Cardiac muscle cell (in vitro differentiated cells and primary cell): ENCODE data around the gene NPAS3. TPM values are rescaled to one million over a fixed set of nuclear protein-coding genes. Genes with fewer than 3 reads are reported as not detected.

Experiments used
- DNase-seq, 2 donors: peaks; one replicate each; pipeline versions ENCODE4 v3.0.0 to v3.0.0-alpha.2; 2010 to 2017; ENCODE audit warnings: low read depth in 1 of 2, low spot score in 1 of 2
- H3K27ac ChIP-seq: fragments of 200-600 bp; sonication (generic); 2 replicates; pipeline ENCODE4 v1.5.1; 2016
- H3K27me3 ChIP-seq: fragments of 200-600 bp; sonication (generic); 2 replicates; pipeline ENCODE4 v1.6.0; 2016; ENCODE audit warnings: control low read depth
- H3K36me3 ChIP-seq: fragments of 200-600 bp; sonication (generic); 2 replicates; pipeline ENCODE4 v1.5.1; 2016; ENCODE audit warnings: control low read depth
- H3K4me1 ChIP-seq: fragments of 200-600 bp; sonication (generic); 2 replicates; pipeline ENCODE4 v1.8.1; 2017; ENCODE audit warnings: low read depth, mild to moderate bottlenecking, mixed run types
- H3K4me3 ChIP-seq: fragments of 200-600 bp; sonication (generic); 2 replicates; pipeline ENCODE4 v1.5.1; 2016; ENCODE audit warnings: mild to moderate bottlenecking
- H3K9me3 ChIP-seq: fragments of 200-600 bp; sonication (generic); 2 replicates; pipeline ENCODE4 v1.5.1; 2017; ENCODE audit warnings: low read depth, mild to moderate bottlenecking, control low read depth
- CTCF ChIP-seq: IDR thresholded peaks from 2 replicates; pipeline ENCODE4 v1.5.1; 2012; ENCODE audit warnings: low read depth, mild to moderate bottlenecking, low read length
- polyA plus RNA-seq: library from polyadenylated mRNA; unstranded; fragments of >200 nt; fragmentation: Nextera tagmentation; extraction: Ambion mirVana; gene quantifications from 2 replicates; pipeline ENCODE4 v1.2.1, GENCODE V29; 2016
- total RNA-seq: library from RNA; depleted of rRNA; stranded (reverse); fragments of >200 nt; gene quantifications from 2 replicates; pipeline ENCODE4 v1.2.3, GENCODE V29; 2016

The NPAS3 gene
- total and polyA plus RNA-seq, 2 experiments from 2014 or later: 0.18 TPM

GRCh38 chr14:33475623-33476022, 536.9 kb downstream of the NPAS3 start:
- Histone ChIP-seq H3K4me1 (peaks cover 3% of the 10 kb centered on the region), H3K36me3 (no peaks in the 10 kb centered on the region), H3K27me3 (no peaks in the 10 kb centered on the region), H3K4me3 (no peak overlapping the region), H3K9me3 (no peaks in the 10 kb centered on the region), H3K27ac (no peak overlapping the region)
- DNase-seq: peak; percentile 59 to 70
- TF ChIP-seq CTCF: peak; percentile 25

GRCh38 chr14:33477797-33478196, 539.1 kb downstream of the NPAS3 start:
- Histone ChIP-seq H3K27ac (no peak overlapping the region), H3K4me3 (no peak overlapping the region), H3K27me3 (no peaks in the 10 kb centered on the region), H3K4me1 (peaks cover 3% of the 10 kb centered on the region), H3K9me3 (no peaks in the 10 kb centered on the region), H3K36me3 (no peaks in the 10 kb centered on the region)
- TF ChIP-seq CTCF: no peak
- DNase-seq: no peak

GRCh38 chr14:33480071-33480886, 541.6 kb downstream of the NPAS3 start:
- peaks cover 22% of the 10 kb centered on the region for H3K4me1 ChIP-seq
- no peak overlapping the region for H3K27ac ChIP-seq
- no peaks in the 10 kb centered on the region for H3K36me3 ChIP-seq
- H3K9me3 ChIP-seq: no peaks in the 10 kb centered on the region
- H3K4me3 ChIP-seq: no peak overlapping the region
- TF ChIP-seq CTCF: no peak
- DNase-seq: no peak
- no peaks in the 10 kb centered on the region for H3K27me3 ChIP-seq

- TF ChIP-seq CTCF: no peak
- Histone ChIP-seq H3K4me1 (peaks cover 22% of the 10 kb centered on the region), H3K9me3 (no peaks in the 10 kb centered on the region)
These were observed 542.2 kb downstream of the NPAS3 start for GRCh38 chr14:33480887-33481184.

GRCh38 chr14:33483110-33483509, 544.4 kb downstream of the NPAS3 start:
- Histone ChIP-seq H3K9me3 (no peaks in the 10 kb centered on the region), H3K27me3 (no peaks in the 10 kb centered on the region), H3K36me3 (no peaks in the 10 kb centered on the region), H3K4me3 (no peak overlapping the region), H3K27ac (no peak overlapping the region), H3K4me1 (peaks cover 22% of the 10 kb centered on the region)
- no peak for DNase-seq
- TF ChIP-seq CTCF: no peak

More at GRCh38 chr14:33480887-33481184, 542.2 kb downstream of the NPAS3 start:
- no peaks in the 10 kb centered on the region for H3K36me3 ChIP-seq
- H3K27ac ChIP-seq: no peak overlapping the region
- no peaks in the 10 kb centered on the region for H3K27me3 ChIP-seq
- no peak for DNase-seq
- no peak overlapping the region for H3K4me3 ChIP-seq
